ENCODE measurements around the gene SUCNR1. TPM values are rescaled to one million over a fixed set of nuclear protein-coding genes. Genes with fewer than 3 reads are reported as not detected.
"Not testable (repeated sequence)": the region's sequence is repeated elsewhere in the genome, so short reads cannot be mapped to it uniquely, and the experiment has no call there.

The SUCNR1 gene
- total RNA-seq, 2 experiments from 2014 or later: 0.04 TPM; not detected in 1

DNA sequence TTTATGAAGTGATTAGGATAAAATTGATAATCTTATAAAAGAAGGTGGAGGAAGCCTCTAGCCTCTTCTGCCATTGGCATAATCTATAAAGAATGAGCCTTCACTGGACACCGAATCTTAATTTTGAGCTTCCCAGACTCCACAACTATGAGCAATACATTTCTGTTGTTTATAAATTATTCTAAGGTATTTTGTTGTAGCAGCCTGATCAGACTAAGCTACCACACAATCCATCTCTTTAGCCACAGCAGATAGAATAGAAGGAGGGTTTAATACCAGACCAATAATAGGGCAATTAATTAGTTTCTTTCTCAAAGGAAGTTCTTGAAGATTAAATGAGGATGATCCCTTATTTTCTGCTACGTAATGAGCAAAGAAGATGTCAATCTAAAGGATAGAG, 33.3 kb downstream of the SUCNR1 start:
- DNase-seq: no peak
- Mint-ChIP-seq H3K4me1 (no peaks in the 10 kb centered on the region), H3K27ac (no peak overlapping the region), H3K27me3 (peaks cover 3% of the 10 kb centered on the region), H3K36me3 (no peaks in the 10 kb centered on the region), H3K4me3 (no peak overlapping the region), H3K9me3 (no peaks in the 10 kb centered on the region)

DNA sequence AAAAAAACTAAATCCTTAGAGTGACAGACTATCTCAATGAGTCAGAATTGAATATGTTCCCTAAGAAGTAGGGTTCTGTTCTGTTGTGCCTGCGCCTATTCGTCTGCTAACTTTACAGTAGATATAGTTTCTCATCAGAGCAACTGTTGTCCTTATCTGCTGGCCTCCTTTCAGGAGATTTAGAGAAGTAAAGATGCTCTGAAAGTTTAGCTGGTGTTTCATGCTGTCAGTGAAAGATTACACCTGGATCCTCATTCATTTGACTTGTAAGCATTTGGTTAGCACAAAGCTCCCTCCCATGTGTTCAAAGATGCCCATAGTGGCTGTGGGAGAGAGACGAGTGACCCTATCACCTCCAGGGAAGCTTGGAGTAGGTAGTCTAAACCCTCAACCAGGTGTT, 35.0 kb downstream of the SUCNR1 start:
- Mint-ChIP-seq H3K36me3 (no peaks in the 10 kb centered on the region), H3K4me3 (no peak overlapping the region), H3K27ac (no peak overlapping the region), H3K9me3 (no peaks in the 10 kb centered on the region), H3K27me3 (peaks cover 3% of the 10 kb centered on the region), H3K4me1 (no peaks in the 10 kb centered on the region)
- no peak for DNase-seq

DNA sequence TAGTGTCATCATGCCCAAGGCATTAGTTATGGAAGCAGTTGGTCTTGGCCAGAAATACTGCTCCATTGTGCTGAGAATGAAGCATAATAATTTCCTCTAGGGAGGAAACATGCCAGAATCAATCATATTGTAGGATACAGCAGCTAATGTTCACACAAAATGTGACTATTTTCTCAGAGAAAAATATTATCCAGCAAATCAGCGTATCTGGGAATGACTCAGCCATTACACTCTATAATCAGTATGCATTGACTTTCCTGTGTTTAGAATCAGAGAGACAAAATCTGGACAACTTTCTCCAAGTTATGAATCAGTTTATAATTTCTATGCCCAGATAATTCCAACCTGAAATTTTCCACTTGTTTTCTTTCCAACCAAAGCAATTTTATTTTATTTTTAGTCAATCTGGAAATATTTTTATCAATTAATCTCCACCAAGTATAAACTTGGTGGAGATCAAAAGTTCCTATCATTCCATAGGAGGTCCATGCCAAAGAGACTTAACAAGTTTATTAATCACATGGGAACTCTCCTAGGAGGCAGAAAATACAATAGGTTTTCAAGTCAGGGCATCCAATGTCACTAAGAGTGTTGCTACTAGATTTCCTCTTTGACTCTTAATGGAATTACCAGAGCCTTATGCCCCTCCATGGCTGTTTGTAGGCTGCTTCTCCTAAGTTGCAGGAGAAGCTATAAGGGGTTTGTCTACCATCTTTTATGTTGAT, 36.4 kb downstream of the SUCNR1 start:
- Mint-ChIP-seq H3K36me3 (no peaks in the 10 kb centered on the region), H3K9me3 (no peaks in the 10 kb centered on the region), H3K4me1 (no peaks in the 10 kb centered on the region), H3K27ac (no peak overlapping the region), H3K4me3 (no peak overlapping the region), H3K27me3 (peaks cover 3% of the 10 kb centered on the region)
- DNase-seq: no peak

DNA sequence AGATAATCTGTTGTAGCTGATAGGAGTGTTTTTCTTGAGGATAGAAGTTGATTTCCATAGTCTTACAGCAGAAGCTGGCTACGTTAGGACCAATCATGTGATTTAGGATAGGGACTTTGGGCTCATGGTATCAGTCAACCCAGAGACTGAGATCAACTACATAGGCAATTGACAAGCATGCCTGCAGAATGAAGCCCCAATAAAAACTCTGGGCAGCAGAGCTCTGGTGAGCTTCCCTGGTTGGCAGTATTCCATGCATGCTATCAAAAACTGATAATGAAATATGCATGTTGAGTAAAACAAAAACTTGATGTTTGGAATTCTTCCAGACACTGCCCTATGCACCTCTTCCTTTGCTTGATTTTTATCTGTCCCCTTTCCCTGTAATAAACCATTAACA, 38.0 kb downstream of the SUCNR1 start:
- H3K36me3 Mint-ChIP-seq: no peaks in the 10 kb centered on the region
- no peak overlapping the region for H3K27ac Mint-ChIP-seq
- no peak overlapping the region for H3K4me3 Mint-ChIP-seq
- DNase-seq: no peak
- no peaks in the 10 kb centered on the region for H3K9me3 Mint-ChIP-seq
- H3K27me3 Mint-ChIP-seq: peaks cover 3% of the 10 kb centered on the region
- no peaks in the 10 kb centered on the region for H3K4me1 Mint-ChIP-seq

DNA sequence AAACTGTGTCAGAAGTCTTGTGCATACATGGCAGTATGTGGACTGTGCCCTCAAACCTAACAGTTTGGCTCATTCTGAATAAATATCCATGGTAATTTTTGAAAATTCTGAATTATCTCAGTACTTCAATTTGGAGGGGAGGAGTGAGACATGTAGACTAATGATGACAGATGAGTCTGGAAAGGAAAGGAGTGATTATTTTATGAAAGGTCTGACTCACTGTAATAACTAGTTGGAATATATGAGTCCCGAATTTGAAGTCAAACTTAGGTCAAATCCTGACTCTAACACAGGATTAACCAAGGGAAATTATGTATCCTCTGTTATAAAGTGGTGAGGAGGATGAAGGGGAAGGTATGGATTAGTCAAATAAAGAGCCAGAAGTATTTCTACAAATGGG, 38.6 kb downstream of the SUCNR1 start:
- Mint-ChIP-seq H3K27ac (no peak overlapping the region), H3K4me1 (no peaks in the 10 kb centered on the region), H3K27me3 (peaks cover 3% of the 10 kb centered on the region), H3K36me3 (no peaks in the 10 kb centered on the region), H3K9me3 (no peaks in the 10 kb centered on the region), H3K4me3 (no peak overlapping the region)
- no peak for DNase-seq

DNA sequence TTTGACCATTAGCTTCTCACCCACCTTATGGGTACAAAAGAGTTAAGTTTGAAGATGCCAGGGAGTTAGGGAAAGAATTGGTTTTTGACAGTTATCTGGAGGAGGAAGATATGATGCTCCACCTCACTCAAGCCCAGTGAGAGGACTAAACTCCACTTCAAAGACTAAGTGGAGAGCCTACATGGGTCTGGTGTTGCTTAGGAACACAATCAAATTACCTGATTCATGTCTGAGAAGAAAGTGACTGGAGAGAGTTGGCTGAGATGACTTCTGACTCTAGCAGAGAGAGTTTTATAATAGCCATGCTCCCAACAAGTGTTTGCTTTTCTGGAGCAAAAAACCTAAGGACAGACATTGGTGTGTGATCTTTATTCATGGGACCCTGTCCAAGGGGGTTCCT, 43.3 kb downstream of the SUCNR1 start:
- H3K9me3 Mint-ChIP-seq: no peaks in the 10 kb centered on the region
- no peaks in the 10 kb centered on the region for H3K36me3 Mint-ChIP-seq
- H3K27me3 Mint-ChIP-seq: no peaks in the 10 kb centered on the region
- H3K4me1 Mint-ChIP-seq: no peaks in the 10 kb centered on the region
- no peak for DNase-seq
- H3K27ac Mint-ChIP-seq: no peak overlapping the region
- H3K4me3 Mint-ChIP-seq: no peak overlapping the region

DNA sequence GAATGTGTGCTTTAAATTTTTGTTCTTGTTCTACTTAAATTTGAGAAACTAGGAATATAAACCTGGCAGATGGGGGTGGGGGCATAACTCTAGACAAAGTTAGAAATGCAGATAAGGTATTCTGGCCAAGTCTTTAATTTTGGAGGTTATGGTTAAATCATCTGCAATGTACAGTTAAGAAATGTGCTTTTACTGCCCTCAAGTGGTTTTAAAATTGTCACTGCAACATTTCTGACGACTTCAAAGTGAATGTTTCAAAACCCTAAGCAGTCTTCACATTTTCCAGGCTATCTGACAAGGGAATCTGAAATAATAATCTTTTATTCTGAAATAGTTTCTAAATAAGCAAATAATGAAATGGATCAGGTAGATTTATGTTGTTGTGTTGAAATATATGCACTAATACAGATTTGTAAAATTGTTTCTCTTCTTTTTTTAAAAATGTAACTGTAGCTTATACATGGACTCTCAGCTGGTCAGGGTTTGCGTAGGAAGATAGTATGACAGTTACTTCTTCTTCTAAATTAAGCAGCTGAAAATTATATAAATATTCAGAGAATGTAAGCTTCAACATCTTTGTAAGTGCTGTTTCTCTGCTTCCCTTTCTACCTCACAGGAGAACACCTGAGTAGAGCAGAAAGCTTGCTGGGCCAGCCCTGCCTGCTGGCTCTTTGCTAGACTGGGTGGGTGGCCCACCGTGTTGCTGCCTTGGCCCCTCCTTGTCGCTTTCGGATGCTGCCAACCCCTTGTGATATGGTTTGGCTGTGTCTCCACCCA, 45.0 kb downstream of the SUCNR1 start:
- no peak for DNase-seq
- Mint-ChIP-seq H3K9me3 (no peaks in the 10 kb centered on the region), H3K27me3 (no peaks in the 10 kb centered on the region), H3K4me3 (no peak overlapping the region), H3K4me1 (no peaks in the 10 kb centered on the region), H3K36me3 (no peaks in the 10 kb centered on the region), H3K27ac (no peak overlapping the region)

DNA sequence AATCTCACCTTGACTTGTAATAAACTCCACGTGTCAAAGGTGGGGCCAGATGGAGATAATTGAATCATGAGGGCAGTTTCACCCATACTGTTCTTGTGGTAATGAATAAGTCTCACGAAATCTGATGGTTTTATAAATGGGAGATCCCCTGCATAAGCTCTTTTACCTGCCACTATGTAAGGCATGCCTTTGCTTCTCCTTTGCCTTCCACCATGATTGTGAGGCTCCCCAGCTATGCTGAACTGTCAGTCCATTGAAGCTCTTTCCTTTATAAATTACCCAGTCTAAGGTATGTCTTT, 45.5 kb downstream of the SUCNR1 start:
- no peaks in the 10 kb centered on the region for H3K36me3 Mint-ChIP-seq
- H3K4me3 Mint-ChIP-seq: no peak overlapping the region
- no peaks in the 10 kb centered on the region for H3K9me3 Mint-ChIP-seq

DNA sequence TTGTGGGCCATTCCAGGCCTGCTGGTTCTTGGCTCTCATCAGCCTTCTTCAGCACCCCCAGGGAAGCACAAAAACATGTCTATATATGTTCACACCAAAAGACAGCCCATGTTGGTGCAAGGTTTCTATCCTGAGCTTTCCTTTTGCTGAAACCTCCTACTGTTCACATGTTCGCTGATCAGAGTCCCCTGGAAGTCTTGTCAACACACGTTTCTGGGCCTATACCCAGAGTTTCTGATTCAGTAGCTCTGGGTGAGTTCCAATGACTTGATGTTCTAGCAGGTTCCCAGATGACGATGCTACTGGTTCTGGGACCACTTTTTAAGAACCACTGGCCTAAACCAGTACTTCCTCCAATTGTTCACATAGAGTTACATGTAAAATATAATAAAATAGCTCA, 46.0 kb downstream of the SUCNR1 start:
- Mint-ChIP-seq H3K9me3 (no peaks in the 10 kb centered on the region), H3K27ac (no peak overlapping the region), H3K4me1 (no peaks in the 10 kb centered on the region), H3K36me3 (no peaks in the 10 kb centered on the region), H3K27me3 (no peaks in the 10 kb centered on the region), H3K4me3 (no peak overlapping the region)
- DNase-seq: no peak

More for the DNA sequence above, 45.5 kb downstream of the SUCNR1 start:
- DNase-seq: no peak
- Mint-ChIP-seq H3K4me1 (no peaks in the 10 kb centered on the region), H3K27me3 (no peaks in the 10 kb centered on the region), H3K27ac (no peak overlapping the region)

DNA sequence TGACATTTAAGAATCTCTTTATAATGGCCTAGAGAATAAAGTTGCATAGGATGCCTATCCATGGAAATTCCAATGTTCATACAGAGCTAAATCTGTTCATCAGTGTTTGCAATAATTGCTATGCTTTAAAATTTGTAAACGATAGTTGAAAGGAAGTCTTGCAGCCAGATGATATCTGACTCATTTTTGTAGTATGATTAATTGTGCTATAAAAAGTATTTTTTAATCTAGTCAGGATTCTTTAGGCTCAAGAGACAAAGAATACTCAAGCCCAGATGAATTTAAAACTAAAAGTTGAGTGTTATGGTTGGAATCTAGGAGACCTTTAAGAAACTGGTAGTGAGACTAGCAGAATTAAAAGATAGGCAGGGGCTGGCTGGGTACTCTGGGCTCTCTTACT, 50.5 kb downstream of the SUCNR1 start:
- Mint-ChIP-seq H3K4me3 (no peak overlapping the region), H3K9me3 (no peaks in the 10 kb centered on the region), H3K27me3 (no peaks in the 10 kb centered on the region), H3K4me1 (no peaks in the 10 kb centered on the region), H3K36me3 (no peaks in the 10 kb centered on the region), H3K27ac (no peak overlapping the region)
- no peak for DNase-seq

DNA sequence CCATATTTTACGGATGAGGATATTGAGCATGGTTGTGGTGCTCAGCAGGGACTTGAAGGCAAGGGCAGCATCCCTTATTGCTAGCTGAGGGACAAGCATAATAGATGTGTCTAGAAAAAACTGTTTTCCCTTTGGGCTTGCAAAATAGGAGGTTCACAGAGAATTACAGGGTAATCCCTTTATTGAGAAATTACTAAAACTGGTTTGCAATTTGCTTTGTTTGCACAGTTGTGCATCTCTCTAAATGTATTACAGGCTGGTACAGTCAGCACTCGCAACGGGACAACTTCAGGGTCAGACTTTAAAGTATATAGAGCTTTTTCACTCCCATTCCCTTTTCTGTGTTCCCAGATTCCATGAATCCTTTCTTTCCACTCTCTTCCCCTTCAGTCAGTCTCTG, 51.3 kb downstream of the SUCNR1 start:
- H3K9me3 Mint-ChIP-seq: no peaks in the 10 kb centered on the region
- H3K27me3 Mint-ChIP-seq: no peaks in the 10 kb centered on the region
- no peak overlapping the region for H3K4me3 Mint-ChIP-seq
- no peak overlapping the region for H3K27ac Mint-ChIP-seq
- H3K36me3 Mint-ChIP-seq: no peaks in the 10 kb centered on the region
- no peak for DNase-seq
- H3K4me1 Mint-ChIP-seq: no peaks in the 10 kb centered on the region

DNA sequence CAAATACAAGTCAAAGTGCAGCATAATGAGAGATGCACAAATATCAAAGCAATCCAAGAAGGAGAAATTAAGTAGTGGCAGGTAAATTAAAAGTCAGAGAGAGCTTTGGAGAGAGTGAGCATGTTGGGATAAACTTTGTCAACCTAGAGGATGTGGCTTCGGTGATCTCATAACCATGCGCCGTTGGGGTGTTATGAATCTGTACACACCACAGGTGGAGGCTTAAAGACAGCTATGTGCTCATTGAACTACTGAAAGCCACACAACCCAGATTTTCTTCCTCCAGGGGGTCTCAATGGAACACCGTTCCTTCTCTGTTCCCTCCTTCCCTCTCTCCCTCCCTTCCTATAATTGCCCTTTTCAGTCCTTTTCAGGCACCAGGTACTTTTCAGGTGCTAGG, 52.0 kb downstream of the SUCNR1 start:
- Mint-ChIP-seq H3K27me3 (no peaks in the 10 kb centered on the region), H3K4me3 (no peak overlapping the region), H3K36me3 (no peaks in the 10 kb centered on the region), H3K27ac (no peak overlapping the region), H3K9me3 (no peaks in the 10 kb centered on the region), H3K4me1 (no peaks in the 10 kb centered on the region)
- DNase-seq: no peak

DNA sequence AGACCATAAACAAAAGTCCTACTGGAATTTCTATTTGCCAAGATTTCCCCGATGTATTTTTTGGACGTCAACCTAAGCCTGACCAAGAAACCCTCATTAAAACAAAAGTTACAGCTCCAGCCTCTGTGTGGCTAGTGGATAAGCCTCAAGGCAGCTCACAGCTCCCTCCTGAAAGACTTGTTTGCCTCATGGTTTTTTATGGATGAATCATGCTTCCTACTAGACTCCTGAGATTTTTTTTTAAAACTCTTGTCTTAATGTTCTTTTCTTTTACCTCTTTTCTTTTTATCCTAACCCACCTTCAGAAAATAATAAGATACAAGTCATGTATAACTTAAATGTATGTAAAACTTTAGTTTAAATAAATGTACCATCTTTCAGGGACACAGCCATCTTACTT, 52.4 kb downstream of the SUCNR1 start:
- no peak overlapping the region for H3K27ac Mint-ChIP-seq
- DNase-seq: no peak
- H3K9me3 Mint-ChIP-seq: no peaks in the 10 kb centered on the region
- no peak overlapping the region for H3K4me3 Mint-ChIP-seq
- no peaks in the 10 kb centered on the region for H3K4me1 Mint-ChIP-seq
- no peaks in the 10 kb centered on the region for H3K27me3 Mint-ChIP-seq
- H3K36me3 Mint-ChIP-seq: no peaks in the 10 kb centered on the region

DNA sequence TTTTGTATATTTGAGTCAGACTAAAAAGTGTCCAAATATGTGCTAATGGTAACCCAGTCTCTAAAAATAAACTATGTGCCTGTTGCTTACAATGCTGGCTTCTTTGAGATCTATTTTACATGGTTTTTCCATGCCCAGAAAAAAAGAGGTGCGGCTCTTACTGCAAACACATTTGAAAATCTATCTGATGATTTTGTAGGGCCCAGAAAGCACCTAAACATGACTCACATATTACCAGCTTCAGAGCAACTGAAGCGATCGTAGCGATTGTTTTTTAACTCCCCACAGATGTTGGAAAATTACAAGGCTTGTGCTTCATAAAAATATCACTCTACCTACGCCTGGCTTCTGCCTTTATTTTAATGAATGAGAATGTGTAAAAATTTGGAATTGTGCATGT, 53.5 kb downstream of the SUCNR1 start:
- Mint-ChIP-seq H3K4me1 (no peaks in the 10 kb centered on the region), H3K4me3 (no peak overlapping the region), H3K9me3 (no peaks in the 10 kb centered on the region), H3K27me3 (no peaks in the 10 kb centered on the region), H3K36me3 (no peaks in the 10 kb centered on the region), H3K27ac (no peak overlapping the region)
- no peak for DNase-seq

DNA sequence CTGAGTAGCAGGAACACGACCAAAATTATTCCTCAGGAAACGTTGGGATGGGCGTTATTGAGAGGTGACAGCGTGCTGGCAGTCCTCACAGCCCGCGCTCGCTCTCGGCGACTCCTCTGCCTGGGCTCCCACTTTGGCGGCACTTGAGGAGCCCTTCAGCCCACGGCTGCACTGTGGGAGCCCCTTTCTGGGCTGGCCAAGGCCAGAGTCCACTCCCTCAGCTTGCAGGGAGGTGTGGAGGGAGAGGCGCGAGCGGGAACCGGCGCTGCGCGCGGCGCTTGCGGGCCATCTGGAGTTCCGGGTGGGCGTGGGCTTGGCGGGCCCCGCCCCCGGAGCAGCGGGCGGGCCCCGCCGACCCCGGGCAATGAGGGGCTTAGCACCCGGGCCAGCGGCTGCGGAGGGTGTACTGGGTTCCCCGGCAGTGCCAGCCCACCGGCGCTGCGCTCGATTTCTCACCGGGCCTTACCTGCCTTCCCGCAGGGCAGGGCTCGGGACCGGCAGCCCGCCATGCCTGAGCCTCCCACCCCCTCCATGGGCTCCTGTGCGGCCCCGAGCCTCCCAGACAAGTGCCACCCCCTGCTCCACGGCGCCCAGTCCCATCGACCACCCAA, 54.6 kb downstream of the SUCNR1 start:
- not testable (repeated sequence) for H3K4me1 Mint-ChIP-seq, DNase-seq, H3K36me3 Mint-ChIP-seq, H3K27me3 Mint-ChIP-seq, H3K4me3 Mint-ChIP-seq, H3K9me3 Mint-ChIP-seq, H3K27ac Mint-ChIP-seq

DNA sequence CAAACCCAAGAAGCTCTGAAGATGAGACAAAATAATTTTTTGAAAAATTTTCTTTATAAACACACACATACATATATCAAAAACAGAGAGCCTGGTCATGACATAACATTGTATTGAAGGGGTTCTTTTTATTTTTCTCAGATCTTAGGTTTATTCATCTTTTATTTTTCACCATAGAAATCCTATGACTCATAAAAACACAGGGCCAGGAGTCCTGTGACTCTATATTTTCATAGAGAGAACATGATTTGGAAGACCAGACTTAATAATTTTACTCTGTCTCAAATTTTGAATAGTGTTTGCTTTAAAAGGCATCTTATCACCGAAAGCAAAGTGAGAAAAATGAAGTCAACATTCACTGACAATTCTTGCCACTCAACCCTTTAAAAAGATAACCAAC, 57.7 kb downstream of the SUCNR1 start:
- H3K9me3 Mint-ChIP-seq: no peaks in the 10 kb centered on the region
- H3K27me3 Mint-ChIP-seq: no peaks in the 10 kb centered on the region
- H3K4me1 Mint-ChIP-seq: no peaks in the 10 kb centered on the region
- H3K36me3 Mint-ChIP-seq: no peaks in the 10 kb centered on the region
- H3K4me3 Mint-ChIP-seq: no peak overlapping the region
- no peak overlapping the region for H3K27ac Mint-ChIP-seq
- no peak for DNase-seq

Measured in activated naive CD8-positive, alpha-beta T cell treated with anti-CD3 and anti-CD28 coated beads for 36 hours (primary cell).